ENCODE data around the gene C10orf90.

The C10orf90 gene

GRCh38 chr10:126423732-126424491 is 246.6 kb downstream of the C10orf90 start:
- DNase-seq (ENCODE audit: low read depth in 2 of 2): no peak

DNA sequence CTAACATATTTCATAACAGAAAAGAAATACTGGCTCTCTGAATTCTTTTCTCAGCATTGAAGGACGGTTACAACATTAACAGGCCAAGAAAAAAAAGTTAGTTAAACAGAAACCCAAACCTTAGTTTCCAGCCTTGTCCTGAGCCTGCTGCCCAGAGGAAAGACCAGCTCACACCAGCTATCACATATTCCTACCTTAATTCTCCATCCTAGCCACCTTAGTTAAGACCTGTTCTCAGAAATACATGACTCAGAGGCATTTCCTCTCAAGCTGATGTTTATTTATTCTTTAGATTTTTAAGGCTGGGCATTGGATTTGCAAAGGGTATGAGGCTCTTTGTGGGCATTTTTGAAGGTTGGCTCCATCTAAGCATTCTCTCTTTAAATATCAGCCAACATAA is 247.9 kb downstream of the C10orf90 start:
- DNase-seq (ENCODE audit: low read depth in 2 of 2): no peak

DNA sequence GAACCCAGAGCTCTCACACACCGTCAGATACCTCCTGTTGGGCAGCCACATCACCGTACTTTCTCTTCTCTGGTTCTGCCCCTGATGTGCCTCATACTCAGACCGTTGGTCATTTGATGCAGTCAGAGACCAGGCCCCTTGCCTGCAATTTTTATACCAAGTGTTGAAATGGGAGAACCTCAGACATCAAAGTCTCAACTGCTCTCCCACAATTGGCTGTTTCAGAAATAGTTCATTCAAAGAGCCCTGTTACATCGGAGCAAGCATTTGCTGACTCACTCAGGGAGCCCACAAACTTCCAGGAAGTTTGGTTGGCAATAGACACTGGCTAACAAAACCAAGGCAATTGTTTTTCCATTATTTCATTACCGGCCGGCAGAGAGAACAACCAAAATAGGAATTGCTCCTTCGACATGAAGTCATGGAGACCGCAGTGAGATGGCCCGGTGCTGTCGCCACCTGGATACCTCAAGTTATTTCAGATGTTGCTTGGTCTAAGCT is 248.7 kb downstream of the C10orf90 start:
- no peak for DNase-seq (ENCODE audit: low read depth in 2 of 2)

DNA sequence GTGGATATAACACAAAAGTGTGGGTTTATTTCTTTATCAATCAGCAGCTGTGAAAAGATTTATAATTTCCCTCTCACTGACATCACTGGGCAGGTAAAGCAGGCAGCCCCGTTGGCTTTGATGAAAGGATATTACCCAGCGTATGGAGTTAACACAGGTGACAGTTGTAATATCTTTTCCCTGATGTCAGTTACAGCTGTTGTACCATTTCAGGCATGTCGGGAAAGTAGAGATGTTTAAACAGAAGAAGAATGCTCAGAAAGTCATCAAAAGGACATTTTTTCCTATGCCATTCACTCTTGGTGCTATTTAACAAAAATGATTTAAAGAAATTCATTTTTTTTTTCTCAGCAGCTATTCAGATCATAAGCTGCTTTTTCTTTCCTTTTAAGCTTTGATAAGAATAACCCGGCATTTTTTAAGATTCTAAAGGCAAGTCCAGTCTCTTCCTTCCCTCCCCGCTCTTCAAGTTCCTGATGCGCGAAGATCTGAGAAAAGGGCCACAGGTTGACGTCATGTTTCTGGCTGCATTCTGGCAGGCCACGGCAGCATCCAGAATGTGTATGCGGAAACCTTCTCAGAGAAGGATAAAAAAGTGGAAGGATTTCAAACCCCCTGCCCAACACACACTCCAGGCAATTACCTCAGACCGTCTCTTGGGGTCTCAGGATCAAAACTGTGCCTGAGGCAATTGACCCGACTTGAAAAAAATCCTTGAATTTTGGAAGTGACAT is 249.8 kb downstream of the C10orf90 start:
- no peak for DNase-seq (ENCODE audit: low read depth in 2 of 2)

- DNase-seq (ENCODE audit: low read depth in 2 of 2): no peak
Measured at GRCh38 chr10:126417220-126417825, 253.2 kb downstream of the C10orf90 start.

DNA sequence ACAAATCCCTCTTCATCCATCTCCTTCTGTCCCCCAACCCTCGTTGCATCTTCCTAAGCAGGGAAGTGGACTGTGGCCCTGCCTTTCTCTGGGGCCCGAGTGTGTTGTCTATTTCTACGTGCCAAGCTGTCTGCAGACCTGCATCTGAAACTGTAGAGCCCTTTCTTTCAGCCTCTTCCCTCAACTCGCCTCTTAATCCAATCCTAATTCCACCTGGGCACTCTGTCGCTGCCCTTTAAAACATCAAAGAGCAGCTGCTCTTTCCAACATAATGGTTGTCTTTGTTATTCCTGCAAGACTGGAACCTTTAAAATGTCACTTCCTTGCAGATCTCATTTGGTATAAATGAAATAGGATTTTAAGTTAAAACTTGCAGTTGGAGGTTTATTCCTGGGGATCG is 260.7 kb downstream of the C10orf90 start:
- no peak for DNase-seq (ENCODE audit: low read depth in 2 of 2)

GRCh38 chr10:126408953-126409641 is 261.4 kb downstream of the C10orf90 start:
- DNase-seq (ENCODE audit: low read depth in 2 of 2): no peak

DNA sequence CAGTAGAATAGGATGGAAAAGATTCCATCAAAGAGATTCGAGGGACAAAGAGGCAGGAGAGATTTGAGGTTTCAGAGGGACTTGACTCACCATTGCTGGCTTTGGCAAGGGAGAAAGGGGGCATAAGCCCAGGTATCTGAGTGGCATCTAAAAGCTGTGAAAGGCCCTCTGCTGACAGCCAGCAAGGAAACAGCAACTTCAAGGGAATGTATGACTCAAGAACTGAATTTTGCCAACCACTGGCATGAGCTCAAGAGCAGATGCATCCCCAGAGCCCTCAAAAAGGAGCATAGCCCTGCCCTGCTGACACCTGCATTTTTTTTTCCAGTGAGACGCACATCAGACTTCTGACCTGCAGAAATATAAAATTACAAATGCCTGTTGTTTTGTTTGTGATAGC is 262.7 kb downstream of the C10orf90 start:
- no peak for DNase-seq (ENCODE audit: low read depth in 2 of 2)

DNA sequence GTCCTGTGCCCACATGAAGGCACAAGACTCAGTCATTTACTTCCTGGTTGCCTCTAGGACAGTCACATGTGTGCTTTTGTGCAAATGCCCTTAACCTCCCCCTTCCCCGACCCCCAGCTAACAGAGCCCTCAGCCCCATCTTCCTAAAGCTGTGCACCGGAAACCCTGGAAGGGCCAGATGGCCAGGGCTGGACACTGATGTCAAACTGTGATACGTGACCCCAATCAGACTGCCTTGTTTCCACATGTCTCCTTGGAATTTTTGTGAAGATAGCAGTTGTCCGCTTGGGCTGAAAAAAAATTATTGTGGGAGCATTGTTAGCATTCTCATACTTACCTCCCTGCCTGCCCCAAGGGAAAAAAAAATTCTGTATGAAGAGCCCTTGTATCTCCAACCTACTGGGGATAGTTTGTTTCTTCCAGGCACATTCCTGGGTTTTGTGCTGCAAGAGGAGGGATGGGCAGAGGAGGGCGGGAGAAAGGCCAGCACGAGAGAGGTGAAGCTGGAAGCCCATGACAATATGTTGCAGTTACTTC is 265.2 kb downstream of the C10orf90 start:
- DNase-seq (ENCODE audit: low read depth in 2 of 2): no peak

GRCh38 chr10:126402721-126403695 is 267.5 kb downstream of the C10orf90 start:
- DNase-seq (ENCODE audit: low read depth in 2 of 2): no peak

- DNase-seq (ENCODE audit: low read depth in 2 of 2): no peak
Measured at GRCh38 chr10:126400641-126401040, 269.9 kb downstream of the C10orf90 start.

- no peak for DNase-seq (ENCODE audit: low read depth in 2 of 2)
Measured at GRCh38 chr10:126398924-126399323, 271.6 kb downstream of the C10orf90 start.

GRCh38 chr10:126398383-126398743 is 272.1 kb downstream of the C10orf90 start:
- no peak for DNase-seq (ENCODE audit: low read depth in 2 of 2)

- no peak for DNase-seq (ENCODE audit: low read depth in 2 of 2)
Measured at GRCh38 chr10:126397640-126398382, 272.7 kb downstream of the C10orf90 start.

DNA sequence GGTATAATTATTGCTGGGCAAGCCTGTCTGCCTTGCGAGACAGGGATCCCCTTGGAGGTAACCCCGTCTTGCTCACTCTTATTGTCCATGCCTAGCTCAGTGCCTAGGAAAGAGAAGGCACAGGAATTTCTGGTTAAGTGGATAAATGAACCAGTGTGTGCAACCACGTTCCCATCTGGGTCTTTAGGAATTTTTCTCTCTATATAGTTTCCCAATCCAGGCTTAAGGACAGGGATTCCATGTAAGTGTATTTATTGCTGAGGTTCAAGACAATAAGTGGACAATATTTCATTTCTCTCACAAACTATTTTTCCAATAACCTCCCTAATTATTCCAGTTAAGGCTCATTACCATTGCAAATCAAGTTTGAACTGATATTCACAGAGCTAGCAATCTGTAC is 273.3 kb downstream of the C10orf90 start:
- DNase-seq (ENCODE audit: low read depth in 2 of 2): no peak

DNA sequence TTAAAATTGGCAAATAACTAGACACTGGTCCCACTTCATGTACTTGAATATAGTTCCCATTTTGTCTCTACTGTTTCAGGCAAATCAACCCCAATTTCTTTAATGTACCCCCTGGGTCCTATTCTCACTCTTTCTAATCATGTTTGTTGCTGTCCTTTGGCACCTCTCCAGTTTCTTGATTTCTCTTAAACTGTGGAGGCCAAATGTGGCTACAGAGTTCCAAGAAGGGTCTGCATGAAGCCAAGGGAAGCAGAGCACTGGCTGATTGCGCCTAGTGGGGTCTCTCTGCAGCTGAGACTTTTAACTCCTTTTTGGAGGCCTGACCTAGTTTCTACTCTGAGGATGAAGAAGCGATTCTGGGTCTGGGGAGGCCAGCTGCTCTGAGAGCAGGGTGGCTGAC is 275.5 kb downstream of the C10orf90 start:
- DNase-seq (ENCODE audit: low read depth in 2 of 2): no peak

DNA sequence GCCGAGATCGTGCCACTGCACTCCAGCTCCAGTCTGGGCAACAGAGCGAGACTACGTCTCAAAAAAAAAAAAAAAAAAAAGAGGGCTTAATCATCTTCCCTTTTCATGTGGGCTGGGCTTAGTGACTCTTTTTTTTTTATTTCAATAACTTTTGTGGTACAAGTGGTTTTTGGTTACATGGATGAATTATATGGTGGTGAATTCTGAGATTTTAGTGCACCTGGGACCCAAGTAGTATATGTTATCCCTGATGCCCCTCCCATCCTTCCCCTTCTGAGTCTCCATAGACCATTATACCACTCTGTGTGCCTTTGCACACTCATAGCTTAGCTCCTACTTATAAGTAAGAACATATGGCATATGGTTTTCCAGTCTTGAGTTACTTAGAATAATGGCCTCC is 277.4 kb downstream of the C10orf90 start:
- no peak for DNase-seq (ENCODE audit: low read depth in 2 of 2)

GRCh38 chr10:126392469-126392868 is 278.0 kb downstream of the C10orf90 start:
- DNase-seq (ENCODE audit: low read depth in 2 of 2): no peak

DNA sequence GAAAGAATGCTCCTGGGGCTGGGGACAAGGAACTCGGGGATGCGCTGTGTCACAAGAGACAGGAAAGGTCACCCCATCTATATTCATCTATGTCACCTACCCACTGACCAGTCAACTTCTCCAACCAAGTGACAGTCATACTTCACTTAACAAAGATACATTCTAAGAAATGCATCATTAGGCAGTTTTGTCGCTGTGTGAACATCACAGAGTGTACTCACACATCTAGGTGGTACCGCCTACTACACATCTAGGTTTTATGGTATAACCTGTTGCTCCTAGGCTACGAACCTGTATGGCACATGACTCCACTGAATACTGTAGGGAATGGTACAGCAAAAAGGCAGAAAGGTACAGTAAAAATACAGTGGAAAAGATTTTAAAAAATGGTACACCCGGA is 278.4 kb downstream of the C10orf90 start:
- DNase-seq (ENCODE audit: low read depth in 2 of 2): no peak
